ENCODE data around the gene BOD1L1.

BOD1L1 gene

DNA sequence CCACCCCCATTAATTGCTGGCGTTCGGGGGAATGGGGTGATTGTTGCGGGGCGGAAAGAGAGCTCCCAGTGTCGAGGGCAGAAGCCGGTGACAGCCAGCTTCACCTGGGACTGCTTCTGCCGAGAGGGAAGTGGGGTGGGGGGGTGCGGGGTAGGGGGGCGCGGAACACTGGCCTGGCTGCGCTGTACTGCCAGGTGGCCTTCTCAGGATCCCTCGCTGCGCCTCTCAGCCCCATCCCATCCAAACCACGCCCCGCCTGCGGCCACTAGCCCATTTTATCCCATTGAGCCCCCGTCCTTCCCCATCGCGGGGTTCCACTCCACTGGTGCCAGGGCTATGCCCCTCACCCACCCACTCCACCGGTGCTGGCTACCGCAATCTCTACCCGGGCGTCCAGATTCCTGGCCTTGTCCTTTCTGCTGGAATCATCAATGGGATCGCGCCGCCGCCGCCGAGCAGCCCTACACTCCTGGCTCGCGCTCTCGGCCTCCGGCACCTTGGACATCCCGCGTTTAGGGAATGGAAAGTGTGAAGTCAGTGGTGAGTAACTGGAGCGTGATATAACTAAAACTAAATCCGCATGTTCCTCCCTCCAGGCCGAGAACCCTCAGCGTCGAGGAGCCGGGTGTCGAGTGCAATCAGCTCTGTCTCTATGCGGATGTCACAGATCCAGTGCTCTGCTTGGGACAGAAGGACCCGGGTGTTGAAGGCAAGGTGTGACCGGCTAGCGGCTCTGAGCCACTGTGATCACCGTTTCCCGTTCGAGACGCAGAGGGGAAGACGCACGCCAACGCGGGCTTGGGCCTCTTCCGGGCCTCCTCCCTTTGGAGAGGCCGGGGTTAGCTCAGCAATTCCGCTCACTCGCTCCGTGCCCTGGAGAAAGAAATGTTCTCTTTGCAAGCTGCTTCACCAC is 103.7 kb downstream of the BOD1L1 start:
- DNase-seq: no peak

DNA sequence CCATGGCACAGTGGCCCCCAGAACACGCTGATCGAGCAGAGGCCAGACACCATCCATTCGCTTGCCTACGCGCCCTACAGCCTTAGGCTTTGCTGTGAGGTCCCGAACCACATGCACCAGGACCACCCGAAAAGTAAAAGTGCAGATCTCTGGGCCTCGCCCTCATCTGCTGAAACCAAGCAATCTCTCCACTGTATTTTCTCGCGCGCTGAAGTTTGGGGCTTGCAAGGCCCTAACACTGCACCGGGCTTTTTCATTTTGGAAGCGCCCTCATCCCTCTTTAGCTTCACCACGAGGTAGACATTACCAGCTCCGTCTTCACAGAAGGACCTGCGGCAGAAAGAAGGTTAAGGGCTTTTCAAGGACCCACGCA is 104.4 kb downstream of the BOD1L1 start:
- no peak for DNase-seq

DNA sequence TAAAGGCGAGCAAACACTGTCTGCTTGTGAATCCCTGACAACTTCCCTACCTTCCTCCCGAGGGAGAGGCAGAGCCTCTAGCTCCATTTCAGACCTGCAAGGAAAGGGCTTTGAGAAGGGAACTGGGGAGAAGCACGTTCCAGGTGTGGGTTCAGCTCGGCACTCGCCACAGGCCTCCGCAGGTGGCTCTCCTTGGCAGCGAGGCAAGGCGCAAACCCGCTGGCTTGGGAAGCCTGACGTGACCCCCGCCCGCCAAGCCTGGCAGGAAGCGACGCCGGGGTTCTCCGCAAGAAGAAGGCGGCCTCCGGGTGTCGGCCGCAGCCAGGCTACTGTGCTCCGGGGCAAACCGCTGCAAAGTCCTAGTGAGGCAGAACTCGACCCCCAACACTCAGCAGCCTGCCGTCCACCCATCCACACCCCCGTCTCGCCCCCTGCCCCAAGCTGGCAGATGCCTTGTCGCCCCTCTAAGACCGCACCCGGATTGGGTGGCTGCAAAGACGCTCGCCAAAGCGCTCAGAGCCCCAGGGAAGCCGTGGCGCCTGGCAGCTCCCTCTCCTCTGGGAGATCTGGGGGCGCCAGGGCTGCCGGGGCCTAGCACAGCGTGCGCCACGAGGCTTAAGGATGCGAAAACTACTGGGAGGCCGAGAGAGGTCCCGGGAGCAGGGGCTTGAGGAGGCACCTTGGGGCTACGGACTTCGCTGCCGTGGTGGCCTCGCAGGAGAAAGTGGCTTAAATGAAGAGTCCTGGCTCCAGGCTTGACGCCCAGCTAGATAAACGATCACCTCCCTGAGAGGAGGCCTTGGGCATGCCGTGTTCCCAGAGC is 105.0 kb downstream of the BOD1L1 start:
- DNase-seq: no peak

DNA sequence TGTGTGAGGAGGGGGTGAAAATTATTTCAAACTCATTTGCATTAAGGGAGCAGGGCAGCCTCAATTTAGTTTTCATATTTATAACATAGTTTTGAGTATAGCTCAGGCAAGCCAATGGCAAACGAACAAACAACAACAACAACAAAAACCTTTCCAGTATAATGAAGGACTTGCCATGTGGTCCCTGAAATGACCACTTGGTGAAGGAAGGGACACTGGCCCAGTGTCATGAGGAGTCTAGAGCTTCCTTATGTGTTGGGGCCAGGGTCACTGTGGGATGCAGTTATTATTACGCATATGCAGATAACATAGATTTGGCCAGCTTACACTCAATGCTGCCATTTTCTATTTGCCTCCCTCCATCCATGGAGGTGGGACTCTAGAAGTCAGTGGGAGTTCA is 106.5 kb downstream of the BOD1L1 start:
- no peak for DNase-seq
